Endodermal cell (in vitro differentiated cells): ENCODE data around the gene BPIFA1. TPM values are rescaled to one million over a fixed set of nuclear protein-coding genes. Genes with fewer than 3 reads are reported as not detected.

ENCODE experiments used
- DNase-seq: peaks from one replicate; pipeline ENCODE4 v3.0.0-alpha.2; 2017
- H3K27ac ChIP-seq: 2 replicates; pipeline ENCODE4 v1.5.1; 2013; ENCODE audit warnings: mild to moderate bottlenecking, low read depth, low read length, moderate library complexity
- H3K27me3 ChIP-seq: 2 replicates; pipeline ENCODE4 v1.6.1; 2013; ENCODE audit warnings: mild to moderate bottlenecking, low read length, moderate library complexity; ENCODE audit not compliant: insufficient read depth, control insufficient read depth, poor library complexity, severe bottlenecking
- H3K36me3 ChIP-seq: 2 replicates; pipeline ENCODE4 v1.7.0; 2013; ENCODE audit warnings: mild to moderate bottlenecking, low read length, moderate library complexity; ENCODE audit not compliant: control insufficient read depth, insufficient read depth
- H3K4me1 ChIP-seq: one replicate; pipeline ENCODE4 v1.7.0; 2013; ENCODE audit warnings: low read length; ENCODE audit not compliant: control insufficient read depth, insufficient read depth
- H3K4me3 ChIP-seq: 2 replicates; pipeline ENCODE4 v1.5.1; 2013; ENCODE audit warnings: mild to moderate bottlenecking, low read length, moderate library complexity
- H3K9ac ChIP-seq: 2 replicates; pipeline ENCODE4 v1.6.1; 2013; ENCODE audit warnings: mild to moderate bottlenecking, low read length, moderate library complexity; ENCODE audit not compliant: poor library complexity, severe bottlenecking; ENCODE audit errors: extremely low read depth
- H3K9me3 ChIP-seq: 2 replicates; pipeline ENCODE4 v1.6.1; 2013; ENCODE audit warnings: mild to moderate bottlenecking, low read length, moderate library complexity; ENCODE audit not compliant: control insufficient read depth
- H3K27ac Mint-ChIP-seq: 2 replicates; pipeline ENCODE4 v1.8.0; 2020; ENCODE audit warnings: mixed read lengths
- H3K27me3 Mint-ChIP-seq: 2 replicates; pipeline ENCODE4 v1.8.0; 2021; ENCODE audit warnings: mild to moderate bottlenecking, mixed read lengths; ENCODE audit not compliant: insufficient read depth
- H3K36me3 Mint-ChIP-seq: 2 replicates; pipeline ENCODE4 v1.8.0; 2020; ENCODE audit warnings: low read depth, mixed read lengths
- H3K4me1 Mint-ChIP-seq: 2 replicates; pipeline ENCODE4 v1.8.0; 2020; ENCODE audit warnings: mixed read lengths
- H3K4me3 Mint-ChIP-seq: 2 replicates; pipeline ENCODE4 v1.8.0; 2020; ENCODE audit warnings: mild to moderate bottlenecking, moderate library complexity, mixed read lengths
- H3K9me3 Mint-ChIP-seq: 2 replicates; pipeline ENCODE4 v1.8.0; 2020; ENCODE audit warnings: mild to moderate bottlenecking, mixed read lengths
- WGBS, 2 experiments: methylation state at CpG; one replicate each; pipeline versions ENCODE4 v1.1.5 to v1.1.7; 2013; ENCODE audit warnings: missing lambda C conversion rate in 2 of 2, mixed read lengths in 1 of 2; ENCODE audit not compliant: insufficient coverage in 1 of 2, insufficient read length in 1 of 2; 5-methylcytosine and 5-hydroxymethylcytosine counted together
- total RNA-seq, 2 donors: library from RNA; stranded (reverse); fragmentation: NEBNext Ultra II Directional in 1 of 2; extraction: Animal tissue kit (Norgen Biotek cat#: 25700) in 1 of 2; gene quantifications; 2 replicates in 1 of 2; 3 replicates in 1 of 2; pipeline ENCODE4 v1.2.1, GENCODE V29; 2021
- TF ChIP-seq, protein P1 (sequence below): fragments of 200-600 bp; sonication (generic); conservative IDR thresholded peaks from 2 replicates; pipeline ENCODE4 v1.5.0; 2021; ENCODE audit warnings: antibody characterized with exemption, mild to moderate bottlenecking

Gene BPIFA1
- total RNA-seq, 2 donors from 2014 or later, result 1.4 TPM; not detected in 1

- H3K36me3 Mint-ChIP-seq, result no peaks in the 10 kb centered on the region
- TF ChIP-seq, protein P1, sequence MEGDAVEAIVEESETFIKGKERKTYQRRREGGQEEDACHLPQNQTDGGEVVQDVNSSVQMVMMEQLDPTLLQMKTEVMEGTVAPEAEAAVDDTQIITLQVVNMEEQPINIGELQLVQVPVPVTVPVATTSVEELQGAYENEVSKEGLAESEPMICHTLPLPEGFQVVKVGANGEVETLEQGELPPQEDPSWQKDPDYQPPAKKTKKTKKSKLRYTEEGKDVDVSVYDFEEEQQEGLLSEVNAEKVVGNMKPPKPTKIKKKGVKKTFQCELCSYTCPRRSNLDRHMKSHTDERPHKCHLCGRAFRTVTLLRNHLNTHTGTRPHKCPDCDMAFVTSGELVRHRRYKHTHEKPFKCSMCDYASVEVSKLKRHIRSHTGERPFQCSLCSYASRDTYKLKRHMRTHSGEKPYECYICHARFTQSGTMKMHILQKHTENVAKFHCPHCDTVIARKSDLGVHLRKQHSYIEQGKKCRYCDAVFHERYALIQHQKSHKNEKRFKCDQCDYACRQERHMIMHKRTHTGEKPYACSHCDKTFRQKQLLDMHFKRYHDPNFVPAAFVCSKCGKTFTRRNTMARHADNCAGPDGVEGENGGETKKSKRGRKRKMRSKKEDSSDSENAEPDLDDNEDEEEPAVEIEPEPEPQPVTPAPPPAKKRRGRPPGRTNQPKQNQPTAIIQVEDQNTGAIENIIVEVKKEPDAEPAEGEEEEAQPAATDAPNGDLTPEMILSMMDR, result no peak
- peak overlapping the region; percentile 36 for H3K27ac Mint-ChIP-seq
- peaks cover 4% of the 10 kb centered on the region for H3K27me3 Mint-ChIP-seq
- WGBS, 2 experiments, result 91 to 100% methylated on average over 2 to 9 of the region's 9 CpGs
- peak; percentile 39 for DNase-seq
- H3K36me3 ChIP-seq, result no peaks in the 10 kb centered on the region
- no peak overlapping the region for H3K4me3 ChIP-seq
- no peaks in the 10 kb centered on the region for H3K4me1 ChIP-seq
- H3K4me1 Mint-ChIP-seq, result peaks cover 21% of the 10 kb centered on the region
- H3K9me3 Mint-ChIP-seq, result no peaks in the 10 kb centered on the region
- H3K27me3 ChIP-seq, result no peaks in the 10 kb centered on the region
- H3K4me3 Mint-ChIP-seq, result no peak overlapping the region
- no peak overlapping the region for H3K9ac ChIP-seq
- no peaks in the 10 kb centered on the region for H3K9me3 ChIP-seq
- no peak overlapping the region for H3K27ac ChIP-seq
Observed at GRCh38 chr20:33280000-33280680, 44.3 kb downstream of the BPIFA1 start.

DNA sequence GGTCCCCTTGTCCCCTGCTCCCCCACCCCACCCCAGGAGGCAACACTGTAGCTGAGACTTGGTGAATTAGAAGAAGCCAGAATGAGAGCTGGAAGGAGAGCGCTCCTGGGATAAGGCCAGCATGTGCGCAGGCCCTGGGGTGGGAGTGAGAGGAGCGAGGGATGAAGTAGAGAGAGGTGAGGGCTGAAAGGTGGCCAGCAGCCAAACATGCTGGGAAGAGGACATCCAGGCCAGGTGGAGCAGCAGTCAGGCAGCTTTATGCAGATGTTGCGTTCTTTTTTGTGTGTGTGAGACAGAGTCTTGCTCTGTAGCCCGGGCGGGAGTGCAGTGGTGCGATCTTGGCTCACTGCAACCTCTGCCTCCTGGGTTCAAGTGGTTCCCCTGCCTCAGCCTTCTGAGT is 45.0 kb downstream of the BPIFA1 start:
- H3K27me3 Mint-ChIP-seq, result peaks cover 5% of the 10 kb centered on the region
- Histone ChIP-seq H3K4me3 (no peak overlapping the region), H3K36me3 (no peaks in the 10 kb centered on the region), H3K27ac (no peak overlapping the region), H3K9ac (no peak overlapping the region), H3K4me1 (no peaks in the 10 kb centered on the region), H3K9me3 (no peaks in the 10 kb centered on the region), H3K27me3 (no peaks in the 10 kb centered on the region)
- peak; percentile 14 for DNase-seq
- H3K4me1 Mint-ChIP-seq, result peaks cover 22% of the 10 kb centered on the region
- H3K27ac Mint-ChIP-seq, result peak overlapping the region; percentile 16
- no peak overlapping the region for H3K4me3 Mint-ChIP-seq
- WGBS, 2 experiments, result 93 to 100% methylated on average over 6 to 7 of the region's 7 CpGs
- TF ChIP-seq, protein P1, result no peak
- H3K9me3 Mint-ChIP-seq, result no peaks in the 10 kb centered on the region
- no peaks in the 10 kb centered on the region for H3K36me3 Mint-ChIP-seq

DNA sequence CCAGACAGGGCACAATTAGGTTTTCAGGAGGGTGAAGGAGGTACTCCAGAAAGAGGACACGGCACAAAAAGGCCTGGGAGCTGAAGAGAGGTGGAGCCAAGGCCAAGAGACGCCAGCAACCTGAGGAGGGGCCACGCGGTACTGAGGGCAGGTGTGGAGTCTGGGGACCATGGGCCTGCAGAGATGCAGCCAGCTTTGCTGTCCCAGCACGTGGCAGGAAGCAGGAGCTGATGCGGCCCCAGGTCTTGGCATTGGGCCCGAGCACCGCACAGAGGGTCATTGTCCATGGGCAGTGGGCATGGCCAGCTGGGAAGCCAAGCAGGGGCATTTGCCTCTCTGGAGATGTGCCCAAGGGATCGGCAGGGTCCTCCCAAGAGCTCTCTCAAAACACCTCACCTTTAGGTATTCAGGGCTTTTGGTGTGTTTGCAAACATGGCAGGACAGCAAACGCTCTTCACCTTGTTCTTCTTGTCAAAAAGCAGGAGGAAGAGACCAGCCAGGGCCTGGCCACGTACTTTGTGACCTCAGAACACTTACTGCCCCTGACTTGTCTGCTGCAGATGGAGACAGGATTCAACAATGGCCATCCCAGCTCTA is 45.9 kb downstream of the BPIFA1 start:
- H3K36me3 Mint-ChIP-seq, result no peaks in the 10 kb centered on the region
- Histone ChIP-seq H3K9ac (no peak overlapping the region), H3K9me3 (no peaks in the 10 kb centered on the region), H3K36me3 (no peaks in the 10 kb centered on the region), H3K27ac (no peak overlapping the region), H3K4me1 (no peaks in the 10 kb centered on the region), H3K27me3 (no peaks in the 10 kb centered on the region), H3K4me3 (no peak overlapping the region)
- no peak for DNase-seq
- WGBS, 2 experiments, result 88 to 90% methylated on average over 7 to 11 of the region's 11 CpGs
- peaks cover 10% of the 10 kb centered on the region for H3K27me3 Mint-ChIP-seq
- H3K27ac Mint-ChIP-seq, result no peak overlapping the region
- H3K4me3 Mint-ChIP-seq, result no peak overlapping the region
- H3K4me1 Mint-ChIP-seq, result peaks cover 16% of the 10 kb centered on the region
- no peaks in the 10 kb centered on the region for H3K9me3 Mint-ChIP-seq
- TF ChIP-seq, protein P1, result no peak
